Heart left ventricle (tissue), 16 donors: ENCODE measurements around the gene MPC2. TPM values are rescaled to one million over a fixed set of nuclear protein-coding genes. Genes with fewer than 3 reads are reported as not detected.
A peak's percentile ranks its signal among the peaks of the same experiment; 100 is the strongest.

Experiments
- ATAC-seq, 4 donors: fragments of 200-7000 bp; cut with Tn5 transposase; one replicate each; pipeline ENCODE4 v1.9.1; 2020 to 2022; ENCODE audit warnings: moderate library complexity in 4 of 4, mild to moderate bottlenecking in 3 of 4, moderate number of reproducible peaks in 1 of 4
- DNase-seq, 5 donors: peaks; one replicate each; pipeline ENCODE4 v3.0.0-alpha.2; 2020
- H3K27ac ChIP-seq, 12 donors: fragments of 200-600 bp; sonication (generic) in 4 of 12; one replicate each; pipeline versions ENCODE4 v1.5.0 to v1.8.0; 2016 to 2022; ENCODE audit warnings: mild to moderate bottlenecking in 2 of 12
- H3K27me3 ChIP-seq, 9 donors: fragments of 200-600 bp; sonication (generic) in 2 of 9; one replicate each; pipeline versions ENCODE4 v1.5.1 to v1.8.0; 2016 to 2022; ENCODE audit warnings: mild to moderate bottlenecking in 3 of 9
- H3K36me3 ChIP-seq, 9 donors: fragments of 200-600 bp; sonication (generic) in 2 of 9; one replicate each; pipeline versions ENCODE4 v1.5.0 to v1.8.0; 2018 to 2022; ENCODE audit warnings: mild to moderate bottlenecking in 2 of 9
- H3K4me1 ChIP-seq, 12 donors: fragments of 200-600 bp; sonication (generic) in 4 of 12; one replicate each; pipeline versions ENCODE4 v1.5.0 to v1.8.0; 2016 to 2022; ENCODE audit warnings: mild to moderate bottlenecking in 3 of 12
- H3K4me3 ChIP-seq, 12 donors: fragments of 200-600 bp; sonication (generic) in 4 of 12; one replicate each; pipeline versions ENCODE4 v1.5.0 to v1.8.0; 2017 to 2022; ENCODE audit warnings: mild to moderate bottlenecking in 9 of 12, moderate library complexity in 4 of 12
- H3K9me3 ChIP-seq, 12 donors: fragments of 200-600 bp; sonication (generic) in 4 of 12; one replicate each; pipeline versions ENCODE4 v1.5.0 to v1.8.0; 2016 to 2022; ENCODE audit warnings: mild to moderate bottlenecking in 1 of 12
- CTCF ChIP-seq, 12 donors: fragments of 200-600 bp; sonication (generic) in 4 of 12; IDR thresholded peaks; one replicate each; pipeline versions ENCODE4 v1.5.0 to v1.8.0; 2018 to 2022; ENCODE audit warnings: antibody characterized with exemption in 12 of 12, mild to moderate bottlenecking in 5 of 12
- POLR2A ChIP-seq, 2 donors: fragments of 450-650 bp; IDR thresholded peaks; one replicate each; pipeline ENCODE4 v1.6.1; 2017; ENCODE audit warnings: antibody characterized with exemption in 2 of 2, mild to moderate bottlenecking in 2 of 2, moderate library complexity in 2 of 2
- WGBS, 4 donors: extraction: QIAGEN DNeasy Blood & Tissue Kit in 2 of 4; methylation state at CpG; one replicate each; pipeline versions ENCODE4 v1.1.5 to v1.1.7; 2013 to 2018; 5-methylcytosine and 5-hydroxymethylcytosine counted together
- intact Hi-C, 10 donors: fragments of 100-400 bp; cut with DNase I; formaldehyde crosslinking; loops; one replicate each; pipeline versions ENCODE4 v1.11.1 to v1.14.2; 2022
- polyA plus RNA-seq, 2 donors: library from polyadenylated mRNA; stranded (reverse); fragments of 200-250 nt; gene quantifications; one replicate each; pipeline ENCODE4 v1.2.3, GENCODE V29; 2013
- total RNA-seq, 9 donors: library from RNA; depleted of rRNA in 2 of 9; stranded (reverse); fragments of >200 nt in 2 of 9; fragmentation: NEBNext Ultra II Directional in 3 of 9; extraction: Animal tissue kit (Norgen Biotek cat#: 25700) in 3 of 9; gene quantifications; one replicate each; pipeline versions ENCODE4 v1.1.0 to v1.2.4, GENCODE V29; 2016 to 2023
- donor health status: ischemic (EF 13 %, LVEDD 7.1; RV severe dilation, severe dysfunction).
- donor health status: healthy with polysubstance abuse.
- donor health status: DM: no; HTN: yes; CAD: no.
- donor health status: DM: no; HTN: no; CAD: no.
- donor health status: ischemic (EF 25% LVEDD 6.9; RV normal size, moderate dysfunction).
- donor health status: ischemic (EF 25% LVEDD 5.7; RV mildly dilated, moderate dysfunction).
- donor health status: healthy.
- donor health status: DM: yes; HTN: yes; CAD: no.
- donor health status: ischemic (EF 35%, LVEDD 5.7; RV mildly dilated, moderate dysfunction).
- donor health status: nonischemic (EF 11% LVEDD 7.7; RV severe dilation, severe dysfunction).
- donor health status: DM: yes; HTN: yes; CAD: no.
- donor health status: PGD.
- donor health status: ischemic (EF 29% LVEDD 5.4; RV normal size, mild dysfunction).
- donor health status: nonischemic (EF 23%, LVEDD 6.1; RV moderate dilation, normal function).

The MPC2 gene
- total and polyA plus RNA-seq, 11 donors: 69.5 to 260 (median 214) TPM

- intact Hi-C loops: loop anchor here (5.0 to 10.0 kb wide), 10 partner anchors 62 to 713 kb away; partner anchors contain the start of genes MPZL1 (in 5 of the 10), POU2F1 (in 1 of the 10) and TIPRL (in 1 of the 10)
- DNase-seq (peak in 4 of 5 donors; percentile 17 to 42 (median 30)), ATAC-seq (peak in 3 of 4 donors; percentile 3 to 19 (median 6))
- Histone ChIP-seq H3K36me3 (no peaks in the 10 kb centered on the region), H3K4me3 (peak overlapping the region; percentile 72 to 97 (median 82)), H3K4me1 (peaks cover 0 to 52% (median 38%) of the 10 kb centered on the region in 12 donors), H3K27me3 (no peaks in the 10 kb centered on the region), H3K27ac (peak overlapping the region; percentile 93 to 99 (median 96)), H3K9me3 (no peaks in the 10 kb centered on the region)
- 0 to 1% (median 0%) methylated on average over 27 to 45 of the region's 45 CpGs for WGBS, 4 donors
- TF ChIP-seq POLR2A (IDR thresholded peaks at IDR 0.05) (peak in 1 of 2 donors; percentile 74), CTCF (IDR thresholded peaks at IDR 0.05) (peak in 1 of 12 donors; percentile 4)
Observed at GRCh38 chr1:167935216-167936067, 1.4 kb downstream of the MPC2 start.

- Histone ChIP-seq H3K36me3 (no peaks in the 10 kb centered on the region), H3K9me3 (no peaks in the 10 kb centered on the region), H3K27ac (peak overlapping the region; percentile 93 to 99 (median 96)), H3K4me3 (peak overlapping the region; percentile 72 to 97 (median 82)), H3K4me1 (peaks cover 0 to 56% (median 41%) of the 10 kb centered on the region in 12 donors), H3K27me3 (no peaks in the 10 kb centered on the region)
- 10 to 21% (median 17%) methylated on average over 4 of the region's 4 CpGs for WGBS, 4 donors
- DNase-seq: no peak
- intact Hi-C loops: loop anchor here (5.0 to 10.0 kb wide), 11 partner anchors 63 to 712 kb away; partner anchors contain the start of genes MPZL1 (in 5 of the 10), POU2F1 (in 1 of the 10) and TIPRL (in 1 of the 10)
- TF ChIP-seq POLR2A (IDR thresholded peaks at IDR 0.05) (no peak), CTCF (IDR thresholded peaks at IDR 0.05) (no peak)
- ATAC-seq: no peak
Observed at GRCh38 chr1:167934426-167935215, 2.3 kb downstream of the MPC2 start.

- 58 to 65% (median 59%) methylated on average over 4 of the region's 4 CpGs for WGBS, 4 donors
- Histone ChIP-seq H3K4me1 (peaks cover 0 to 54% (median 37%) of the 10 kb centered on the region in 12 donors), H3K36me3 (no peaks in the 10 kb centered on the region), H3K4me3 (peak overlapping the region in 9 of 12 donors; percentile 72 to 97 (median 82)), H3K27ac (peak overlapping the region in 10 of 12 donors; percentile 93 to 99 (median 98)), H3K27me3 (no peaks in the 10 kb centered on the region), H3K9me3 (no peaks in the 10 kb centered on the region)
- TF ChIP-seq POLR2A (IDR thresholded peaks at IDR 0.05): no peak
- no peak for TF ChIP-seq CTCF (IDR thresholded peaks at IDR 0.05)
- DNase-seq: no peak
- intact Hi-C loops: loop anchor here in 7 of 10 donors (5.0 to 10.0 kb wide), 5 partner anchors 111 to 241 kb away; partner anchors contain the start of genes MPZL1 (in 1 of the 7) and TIPRL (in 1 of the 7)
- ATAC-seq: no peak
Observed at GRCh38 chr1:167933788-167934187, 3.1 kb downstream of the MPC2 start.
